B cell (primary cell): Measurements from ENCODE around the gene SNAP29. TPM values are rescaled to one million over a fixed set of nuclear protein-coding genes. Genes with fewer than 3 reads are reported as not detected.

Experiments used
- ATAC-seq: fragments of 200-7000 bp; cut with Tn5 transposase; one replicate; pipeline ENCODE4 v1.10.0; 2021; ENCODE audit warnings: low read depth, mild to moderate bottlenecking, moderate number of reproducible peaks, moderate library complexity
- CTCF ChIA-PET: fragments of 350-600 bp; sonication (Branson Sonifier 250); formaldehyde crosslinking; loops from one replicate; lab custom pipeline; 2021; ENCODE audit warnings: antibody characterized with exemption, inconsistent platforms; lab: Charles Lee
- POLR2A ChIA-PET: fragments of 350-600 bp; sonication (Branson Sonifier 250); formaldehyde crosslinking; loops from one replicate; lab custom pipeline; 2021; ENCODE audit warnings: antibody characterized with exemption; lab: Charles Lee
- DNase-seq: peaks from one replicate; pipeline ENCODE4 v3.0.0; 2013
- H2AFZ ChIP-seq: 2 replicates; pipeline ENCODE4 v1.6.1; 2012; ENCODE audit warnings: mild to moderate bottlenecking, low read depth, low read length; ENCODE audit not compliant: insufficient read depth, poor library complexity, severe bottlenecking
- H3K27ac ChIP-seq, 2 donors: 1 replicate in 1 of 2; 2 replicates in 1 of 2; pipeline ENCODE4 v1.5.1; 2012 to 2013; ENCODE audit warnings: low read length in 2 of 2, mild to moderate bottlenecking in 2 of 2, moderate library complexity in 1 of 2
- H3K27me3 ChIP-seq, 4 experiments: fragments of 200-600 bp in 1 of 4; sonication (generic) in 1 of 4; replicated peaks in 1 of 4; 1 replicate in 2 of 4; 2 replicates in 2 of 4; pipeline versions ENCODE4 v1.6.1 to v1.7.0; 2013 to 2016; ENCODE audit warnings: low read length in 3 of 4, mild to moderate bottlenecking in 2 of 4, mixed read lengths in 1 of 4, moderate library complexity in 1 of 4; ENCODE audit not compliant: insufficient read depth in 4 of 4, control insufficient read depth in 3 of 4; ENCODE audit errors: control extremely low read depth in 1 of 4
- H3K36me3 ChIP-seq, 2 experiments: replicated peaks in 1 of 2; 1 replicate in 1 of 2; 2 replicates in 1 of 2; pipeline versions ENCODE4 v1.6.1 to v1.7.1; 2013; ENCODE audit warnings: low read length in 1 of 2; ENCODE audit not compliant: insufficient read depth in 2 of 2, control insufficient read depth in 1 of 2; ENCODE audit errors: control extremely low read depth in 1 of 2, extremely low read depth in 1 of 2
- H3K4me1 ChIP-seq, 2 donors: fragments of 200-600 bp in 1 of 2; sonication (generic) in 1 of 2; 1 replicate in 1 of 2; 2 replicates in 1 of 2; pipeline versions ENCODE4 v1.5.1 to v1.6.1; 2013 to 2017; ENCODE audit warnings: low read length in 2 of 2; ENCODE audit not compliant: control insufficient read depth in 2 of 2, insufficient read depth in 2 of 2
- H3K4me2 ChIP-seq: replicated peaks from 2 replicates; pipeline ENCODE3; 2012; ENCODE audit warnings: mild to moderate bottlenecking, low read depth, low read length; ENCODE audit not compliant: poor library complexity, severe bottlenecking
- H3K4me3 ChIP-seq, 5 experiments: fragments of 200-600 bp in 1 of 5; sonication (generic) in 1 of 5; 1 replicate in 3 of 5; 2 replicates in 2 of 5; pipeline versions ENCODE4 v1.5.1 to v1.7.0; 2011 to 2016; ENCODE audit warnings: low read length in 4 of 5, mild to moderate bottlenecking in 4 of 5, low read depth in 2 of 5, control low read depth in 1 of 5, moderate library complexity in 1 of 5; ENCODE audit not compliant: insufficient read depth in 1 of 5; ENCODE audit errors: control extremely low read depth in 1 of 5, extremely low read depth in 1 of 5
- H3K79me2 ChIP-seq: fragments of 200-600 bp; sonication (generic); one replicate; pipeline ENCODE4 v1.6.0; 2016; ENCODE audit warnings: low read length; ENCODE audit not compliant: control insufficient read depth, insufficient read depth
- H3K9ac ChIP-seq: fragments of 200-600 bp; sonication (generic); 2 replicates; pipeline ENCODE4 v1.6.1; 2017; ENCODE audit warnings: mild to moderate bottlenecking, low read length, moderate library complexity
- H3K9me3 ChIP-seq, 3 donors: one replicate each; pipeline versions ENCODE4 v1.6.1 to v1.7.1; 2013; ENCODE audit warnings: low read length in 2 of 3; ENCODE audit not compliant: control insufficient read depth in 2 of 3, insufficient read depth in 1 of 3; ENCODE audit errors: control extremely low read depth in 1 of 3
- H4K20me1 ChIP-seq: 2 replicates; pipeline ENCODE4 v1.6.0; 2012; ENCODE audit warnings: mild to moderate bottlenecking, low read length; ENCODE audit not compliant: insufficient read depth, control insufficient read depth, poor library complexity, severe bottlenecking
- H3K27ac Mint-ChIP-seq: one replicate; pipeline ENCODE4 v1.8.0; 2021; ENCODE audit warnings: mixed read lengths
- H3K27me3 Mint-ChIP-seq: one replicate; pipeline ENCODE4 v1.8.0; 2021; ENCODE audit warnings: mixed read lengths
- H3K4me1 Mint-ChIP-seq: one replicate; pipeline ENCODE4 v1.8.0; 2021; ENCODE audit warnings: mixed read lengths
- H3K4me3 Mint-ChIP-seq: one replicate; pipeline ENCODE4 v1.8.0; 2021; ENCODE audit warnings: mixed read lengths
- H3K9me3 Mint-ChIP-seq: one replicate; pipeline ENCODE4 v1.8.0; 2022; ENCODE audit warnings: mixed read lengths; ENCODE audit not compliant: insufficient read depth
- EZH2 ChIP-seq: IDR thresholded peaks from 2 replicates; pipeline ENCODE4 v1.6.1; 2012; ENCODE audit warnings: borderline replicate concordance, low read depth, mild to moderate bottlenecking, moderate library complexity, low read length; ENCODE audit not compliant: insufficient read depth, poor library complexity, severe bottlenecking
- WGBS: methylation state at CpG from one replicate; pipeline ENCODE4 v1.1.5; 2013; ENCODE audit warnings: missing lambda C conversion rate; ENCODE audit not compliant: insufficient coverage; 5-methylcytosine and 5-hydroxymethylcytosine counted together
- intact Hi-C: fragments of 100-400 bp; cut with micrococcal nuclease; formaldehyde crosslinking; loops from one replicate; pipeline ENCODE4 v1.10.0; 2022
- polyA plus RNA-seq: library from polyadenylated mRNA; depleted of rRNA; stranded (reverse); fragments of >200 nt; gene quantifications from 2 replicates; pipeline ENCODE4 v1.2.3, GENCODE V29; 2012
- total RNA-seq, 2 donors: library from RNA; stranded (reverse); fragments of 120-200 nt in 1 of 2; gene quantifications; 1 replicate in 1 of 2; 2 replicates in 1 of 2; pipeline versions ENCODE4 v1.2.3 to v1.2.4, GENCODE V29; 2013 to 2022
- TF ChIP-seq, protein P1 (sequence below): fragments of 200-600 bp; IDR thresholded peaks from one replicate; pipeline ENCODE4 v1.8.0; 2022; ENCODE audit warnings: antibody characterized with exemption, mild to moderate bottlenecking

The SNAP29 gene
- total and polyA plus RNA-seq, 2 donors (not counting 1 experiment from before 2014, with no cell fraction given): 13.4 to 17.4 TPM

DNA sequence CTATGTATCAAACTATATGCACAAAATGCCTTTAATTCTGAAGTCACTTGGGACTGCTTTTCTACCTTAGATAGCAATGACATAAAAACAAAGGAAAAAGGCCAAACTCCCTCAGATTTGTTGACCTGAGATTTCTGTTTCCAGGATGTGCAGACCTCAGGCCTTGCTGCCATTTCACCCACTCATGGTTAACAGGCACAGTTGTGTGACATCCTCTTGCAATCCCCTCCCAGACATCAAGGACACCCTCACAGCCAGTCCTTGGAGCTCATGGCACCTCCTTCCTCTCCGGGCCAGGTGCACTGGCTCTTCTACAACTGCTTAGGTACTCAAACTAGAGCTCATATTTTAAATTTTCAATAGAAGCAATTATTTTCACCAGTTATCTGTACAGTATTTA, 47.6 kb upstream of the SNAP29 start:
- Histone ChIP-seq H3K4me1 (peaks cover 3 to 10% of the 10 kb centered on the region in 2 donors), H3K27me3 (no peaks in the 10 kb centered on the region), H3K27ac (no peak overlapping the region), H3K36me3 (peaks cover 0 to 67% of the 10 kb centered on the region in 2 experiments), H3K9ac (no peak overlapping the region), H4K20me1 (no peaks in the 10 kb centered on the region), H3K4me2 (no peak overlapping the region), H3K4me3 (no peak overlapping the region), H3K9me3 (no peaks in the 10 kb centered on the region), H2AFZ (no peak overlapping the region), H3K79me2 (no peaks in the 10 kb centered on the region)
- intact Hi-C loops: no loop called here
- DNase-seq: no peak
- CTCF ChIA-PET: interaction anchor here (0.6 to 1.1 kb wide), 2 partner anchors 27 to 1124 kb away, joined by 3 read pairs; no protein-coding TSS in a partner anchor
- H3K9me3 Mint-ChIP-seq: no peaks in the 10 kb centered on the region
- H3K27ac Mint-ChIP-seq: no peak overlapping the region
- no peak overlapping the region for H3K4me3 Mint-ChIP-seq
- no peak for ATAC-seq
- TF ChIP-seq EZH2: no peak
- TF ChIP-seq, protein P1, sequence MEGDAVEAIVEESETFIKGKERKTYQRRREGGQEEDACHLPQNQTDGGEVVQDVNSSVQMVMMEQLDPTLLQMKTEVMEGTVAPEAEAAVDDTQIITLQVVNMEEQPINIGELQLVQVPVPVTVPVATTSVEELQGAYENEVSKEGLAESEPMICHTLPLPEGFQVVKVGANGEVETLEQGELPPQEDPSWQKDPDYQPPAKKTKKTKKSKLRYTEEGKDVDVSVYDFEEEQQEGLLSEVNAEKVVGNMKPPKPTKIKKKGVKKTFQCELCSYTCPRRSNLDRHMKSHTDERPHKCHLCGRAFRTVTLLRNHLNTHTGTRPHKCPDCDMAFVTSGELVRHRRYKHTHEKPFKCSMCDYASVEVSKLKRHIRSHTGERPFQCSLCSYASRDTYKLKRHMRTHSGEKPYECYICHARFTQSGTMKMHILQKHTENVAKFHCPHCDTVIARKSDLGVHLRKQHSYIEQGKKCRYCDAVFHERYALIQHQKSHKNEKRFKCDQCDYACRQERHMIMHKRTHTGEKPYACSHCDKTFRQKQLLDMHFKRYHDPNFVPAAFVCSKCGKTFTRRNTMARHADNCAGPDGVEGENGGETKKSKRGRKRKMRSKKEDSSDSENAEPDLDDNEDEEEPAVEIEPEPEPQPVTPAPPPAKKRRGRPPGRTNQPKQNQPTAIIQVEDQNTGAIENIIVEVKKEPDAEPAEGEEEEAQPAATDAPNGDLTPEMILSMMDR: no peak
- POLR2A ChIA-PET: interaction anchor here (0.7 kb wide), 1 partner anchor 26 kb away, joined by 7 read pairs; no protein-coding TSS in a partner anchor
- no CpG with 5 or more reads among the region's 1 CpG for WGBS
- H3K27me3 Mint-ChIP-seq: no peaks in the 10 kb centered on the region
- H3K4me1 Mint-ChIP-seq: peaks cover 11% of the 10 kb centered on the region

DNA sequence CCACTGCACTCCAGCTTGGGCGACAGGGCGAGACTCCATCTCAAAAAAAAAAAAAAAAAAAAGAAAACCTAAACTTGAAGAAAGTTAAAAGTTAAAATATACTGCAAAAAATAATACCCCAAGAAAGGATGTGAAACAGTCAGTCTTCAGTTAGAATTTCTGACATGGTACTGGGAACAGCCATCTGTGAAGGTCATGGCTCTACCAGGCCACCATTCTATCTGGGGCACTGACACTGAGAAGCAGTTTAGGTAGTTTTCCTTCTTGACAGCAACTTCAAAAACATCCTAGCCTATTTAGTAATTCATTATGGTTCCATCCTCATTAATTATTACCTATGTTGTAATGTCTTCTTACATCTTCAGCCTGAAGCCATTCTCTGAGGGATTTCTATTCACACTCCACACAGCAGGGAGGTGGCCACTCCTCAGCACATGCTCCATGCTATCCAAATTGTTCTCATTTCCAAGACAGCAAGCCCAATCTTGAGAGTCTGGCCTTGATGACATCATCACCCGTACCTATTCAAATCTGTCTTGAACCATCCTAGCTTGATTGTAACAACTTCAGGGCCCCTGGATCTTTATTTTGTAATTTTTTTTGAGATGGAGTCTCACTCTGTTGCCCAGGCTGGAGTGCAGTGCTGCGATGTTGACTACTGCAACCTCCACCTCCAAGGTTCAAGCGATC, 46.7 kb upstream of the SNAP29 start:
- Histone ChIP-seq H3K27ac (no peak overlapping the region), H3K36me3 (peaks cover 0 to 67% of the 10 kb centered on the region in 2 experiments), H3K9ac (no peak overlapping the region), H3K4me2 (no peak overlapping the region), H2AFZ (no peak overlapping the region), H3K27me3 (no peaks in the 10 kb centered on the region), H3K79me2 (no peaks in the 10 kb centered on the region), H3K9me3 (no peaks in the 10 kb centered on the region), H3K4me1 (peaks cover 3 to 10% of the 10 kb centered on the region in 2 donors), H3K4me3 (no peak overlapping the region), H4K20me1 (no peaks in the 10 kb centered on the region)
- ChIA-PET CTCF (interaction anchor here (0.6 kb wide), 2 partner anchors 74 to 1123 kb away, joined by 3 read pairs; no protein-coding TSS in a partner anchor), POLR2A (no interaction called here)
- DNase-seq (no peak), ATAC-seq (no peak)
- no peaks in the 10 kb centered on the region for H3K27me3 Mint-ChIP-seq
- TF ChIP-seq EZH2: no peak
- TF ChIP-seq, protein P1: no peak
- intact Hi-C loops: no loop called here
- H3K4me1 Mint-ChIP-seq: peaks cover 11% of the 10 kb centered on the region
- WGBS: no CpG with 5 or more reads among the region's 5 CpGs
- H3K27ac Mint-ChIP-seq: no peak overlapping the region
- no peak overlapping the region for H3K4me3 Mint-ChIP-seq
- no peaks in the 10 kb centered on the region for H3K9me3 Mint-ChIP-seq
